Natural killer cell (primary cell): ENCODE data around the gene SNX24. TPM values are rescaled to one million over a fixed set of nuclear protein-coding genes. Genes with fewer than 3 reads are reported as not detected.

ENCODE experiments used
- ATAC-seq, 3 donors: fragments of 150-1000 bp in 2 of 3; fragments of 200-7000 bp in 1 of 3; cut with Tn5 transposase; 1 replicate in 1 of 3; 2 replicates in 2 of 3; pipeline ENCODE4 v1.10.0; 2021; ENCODE audit warnings: mild to moderate bottlenecking in 2 of 3, moderate library complexity in 2 of 3
- DNase-seq, 2 donors: peaks; one replicate each; pipeline versions ENCODE4 v3.0.0 to v3.0.0-alpha.2; 2013 to 2021; ENCODE audit warnings: mixed read lengths in 1 of 2
- H3K27ac ChIP-seq: one replicate; pipeline ENCODE4 v1.5.1; 2013; ENCODE audit warnings: mild to moderate bottlenecking, low read length
- H3K27me3 ChIP-seq: one replicate; pipeline ENCODE4 v1.6.1; 2013; ENCODE audit warnings: low read length; ENCODE audit not compliant: control insufficient read depth, insufficient read depth
- H3K36me3 ChIP-seq: one replicate; pipeline ENCODE4 v1.6.1; 2013; ENCODE audit warnings: low read length; ENCODE audit not compliant: control insufficient read depth, insufficient read depth
- H3K4me1 ChIP-seq: one replicate; pipeline ENCODE4 v1.6.1; 2013; ENCODE audit warnings: low read length; ENCODE audit not compliant: control insufficient read depth, insufficient read depth
- H3K4me3 ChIP-seq: one replicate; pipeline ENCODE4 v1.5.1; 2013; ENCODE audit warnings: low read length
- H3K9me3 ChIP-seq: one replicate; pipeline ENCODE4 v1.6.1; 2013; ENCODE audit warnings: low read length; ENCODE audit not compliant: control insufficient read depth, insufficient read depth
- H3K27ac Mint-ChIP-seq, 2 donors: one replicate each; pipeline ENCODE4 v1.8.0; 2022; ENCODE audit warnings: mild to moderate bottlenecking in 2 of 2, mixed read lengths in 2 of 2, moderate library complexity in 1 of 2
- H3K27me3 Mint-ChIP-seq, 2 donors: one replicate each; pipeline ENCODE4 v1.8.0; 2022; ENCODE audit warnings: low read depth in 2 of 2, mixed read lengths in 2 of 2
- H3K36me3 Mint-ChIP-seq: one replicate; pipeline ENCODE4 v1.8.0; 2022; ENCODE audit warnings: mixed read lengths
- H3K4me1 Mint-ChIP-seq, 2 donors: one replicate each; pipeline ENCODE4 v1.8.0; 2022; ENCODE audit warnings: mixed read lengths in 2 of 2
- H3K4me3 Mint-ChIP-seq: one replicate; pipeline ENCODE4 v1.8.0; 2022; ENCODE audit warnings: mild to moderate bottlenecking, moderate library complexity, mixed read lengths
- H3K9me3 Mint-ChIP-seq, 2 donors: one replicate each; pipeline ENCODE4 v1.8.0; 2022; ENCODE audit warnings: mixed read lengths in 2 of 2
- WGBS: methylation state at CpG from one replicate; pipeline ENCODE4 v1.1.7; 2013; ENCODE audit warnings: missing lambda C conversion rate; ENCODE audit not compliant: insufficient coverage; 5-methylcytosine and 5-hydroxymethylcytosine counted together
- intact Hi-C: fragments of 100-400 bp; cut with micrococcal nuclease; formaldehyde crosslinking; loops from one replicate; pipeline ENCODE4 v1.14.2; 2022
- total RNA-seq, 4 donors: library from RNA; stranded (reverse); fragments of 120-200 nt in 1 of 4; gene quantifications; one replicate each; pipeline versions ENCODE4 v1.2.3 to v1.2.4, GENCODE V29; 2013 to 2022
- TF ChIP-seq, protein P1 (sequence below): fragments of 200-600 bp; IDR thresholded peaks from one replicate; pipeline ENCODE4 v1.8.0; 2022; ENCODE audit warnings: antibody characterized with exemption

SNX24 gene
- total RNA-seq, 3 donors from 2014 or later (not counting 1 experiment from before 2014, with no cell fraction given): 3.6 to 5.2 (median 3.7) TPM

DNA sequence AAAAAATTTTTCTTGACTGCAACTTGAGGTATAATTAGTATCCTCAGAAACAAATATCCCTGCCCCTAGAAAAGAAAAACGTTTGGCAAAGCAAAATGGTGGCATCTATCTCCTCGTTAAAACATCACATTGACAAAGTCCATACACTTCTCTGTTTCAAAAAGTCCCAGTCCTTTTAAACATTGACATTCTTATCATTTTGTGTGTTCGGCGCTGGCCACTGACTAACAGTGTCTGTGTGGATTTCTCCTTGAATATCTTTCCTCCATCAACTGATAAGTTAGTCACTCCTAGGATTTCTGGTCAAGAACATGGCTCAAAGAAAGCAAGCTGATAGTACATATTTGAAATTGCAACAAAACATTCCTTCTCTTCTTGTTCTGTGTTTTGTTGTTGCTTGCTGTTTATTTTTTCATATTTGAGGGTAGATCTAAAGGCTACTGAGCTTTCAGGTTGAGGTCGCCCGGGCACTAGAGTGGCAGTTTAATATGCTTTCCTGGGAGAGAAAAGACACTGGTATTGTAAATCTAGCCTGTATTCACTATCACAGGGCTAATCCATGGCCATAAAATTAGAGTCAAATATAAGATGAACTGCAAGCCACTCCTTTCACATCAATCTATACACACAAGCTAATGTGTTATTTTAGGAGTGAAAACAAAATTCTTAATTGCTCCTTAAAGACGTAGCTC is 199.7 kb downstream of the SNX24 start:
- H3K4me1 ChIP-seq: no peaks in the 10 kb centered on the region
- H3K9me3 Mint-ChIP-seq: peaks cover 0 to 2% of the 10 kb centered on the region in 2 donors
- H3K27ac ChIP-seq: no peak overlapping the region
- peaks cover 17 to 19% of the 10 kb centered on the region in 2 donors for H3K27me3 Mint-ChIP-seq
- no peak for DNase-seq
- H3K27me3 ChIP-seq: no peaks in the 10 kb centered on the region
- H3K9me3 ChIP-seq: no peaks in the 10 kb centered on the region
- TF ChIP-seq, protein P1, sequence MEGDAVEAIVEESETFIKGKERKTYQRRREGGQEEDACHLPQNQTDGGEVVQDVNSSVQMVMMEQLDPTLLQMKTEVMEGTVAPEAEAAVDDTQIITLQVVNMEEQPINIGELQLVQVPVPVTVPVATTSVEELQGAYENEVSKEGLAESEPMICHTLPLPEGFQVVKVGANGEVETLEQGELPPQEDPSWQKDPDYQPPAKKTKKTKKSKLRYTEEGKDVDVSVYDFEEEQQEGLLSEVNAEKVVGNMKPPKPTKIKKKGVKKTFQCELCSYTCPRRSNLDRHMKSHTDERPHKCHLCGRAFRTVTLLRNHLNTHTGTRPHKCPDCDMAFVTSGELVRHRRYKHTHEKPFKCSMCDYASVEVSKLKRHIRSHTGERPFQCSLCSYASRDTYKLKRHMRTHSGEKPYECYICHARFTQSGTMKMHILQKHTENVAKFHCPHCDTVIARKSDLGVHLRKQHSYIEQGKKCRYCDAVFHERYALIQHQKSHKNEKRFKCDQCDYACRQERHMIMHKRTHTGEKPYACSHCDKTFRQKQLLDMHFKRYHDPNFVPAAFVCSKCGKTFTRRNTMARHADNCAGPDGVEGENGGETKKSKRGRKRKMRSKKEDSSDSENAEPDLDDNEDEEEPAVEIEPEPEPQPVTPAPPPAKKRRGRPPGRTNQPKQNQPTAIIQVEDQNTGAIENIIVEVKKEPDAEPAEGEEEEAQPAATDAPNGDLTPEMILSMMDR: no peak
- H3K27ac Mint-ChIP-seq: no peak overlapping the region
- 87% methylated on average over 6 of the region's 7 CpGs for WGBS
- no peak for ATAC-seq
- no peak overlapping the region for H3K4me3 ChIP-seq
- no peaks in the 10 kb centered on the region for H3K4me1 Mint-ChIP-seq
- no peak overlapping the region for H3K4me3 Mint-ChIP-seq
- intact Hi-C loops: no loop called here
- H3K36me3 ChIP-seq: no peaks in the 10 kb centered on the region
- no peaks in the 10 kb centered on the region for H3K36me3 Mint-ChIP-seq

DNA sequence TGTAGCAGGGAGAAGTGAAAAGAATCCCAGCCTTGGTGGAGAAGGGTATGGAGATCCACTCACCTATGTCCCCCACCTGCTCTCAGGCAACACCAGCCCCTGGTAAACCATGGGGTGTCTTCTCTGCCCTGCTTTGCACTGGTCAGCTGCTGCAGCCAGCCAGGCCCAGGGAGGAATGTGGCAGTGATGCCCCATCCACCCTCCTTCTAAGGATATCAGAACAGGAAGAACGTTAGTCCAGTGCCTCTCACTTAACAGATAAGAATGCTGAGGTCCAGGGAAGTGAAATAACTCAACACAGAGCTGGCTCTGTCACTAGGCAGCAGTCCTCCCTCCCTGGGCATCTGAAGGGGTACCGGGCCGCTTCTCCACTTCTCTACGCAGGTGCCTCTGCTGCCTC is 200.8 kb downstream of the SNX24 start:
- ATAC-seq (no peak), DNase-seq (no peak)
- intact Hi-C loops: no loop called here
- 71% methylated on average over 4 of the region's 4 CpGs for WGBS
- Histone ChIP-seq H3K4me3 (no peak overlapping the region), H3K27ac (no peak overlapping the region), H3K27me3 (no peaks in the 10 kb centered on the region), H3K9me3 (no peaks in the 10 kb centered on the region), H3K36me3 (no peaks in the 10 kb centered on the region), H3K4me1 (no peaks in the 10 kb centered on the region)
- TF ChIP-seq, protein P1: no peak
- Mint-ChIP-seq H3K27ac (no peak overlapping the region), H3K4me3 (no peak overlapping the region), H3K9me3 (peaks cover 2 to 3% of the 10 kb centered on the region in 2 donors), H3K4me1 (no peaks in the 10 kb centered on the region), H3K36me3 (no peaks in the 10 kb centered on the region), H3K27me3 (peaks cover 15 to 19% of the 10 kb centered on the region in 2 donors)

DNA sequence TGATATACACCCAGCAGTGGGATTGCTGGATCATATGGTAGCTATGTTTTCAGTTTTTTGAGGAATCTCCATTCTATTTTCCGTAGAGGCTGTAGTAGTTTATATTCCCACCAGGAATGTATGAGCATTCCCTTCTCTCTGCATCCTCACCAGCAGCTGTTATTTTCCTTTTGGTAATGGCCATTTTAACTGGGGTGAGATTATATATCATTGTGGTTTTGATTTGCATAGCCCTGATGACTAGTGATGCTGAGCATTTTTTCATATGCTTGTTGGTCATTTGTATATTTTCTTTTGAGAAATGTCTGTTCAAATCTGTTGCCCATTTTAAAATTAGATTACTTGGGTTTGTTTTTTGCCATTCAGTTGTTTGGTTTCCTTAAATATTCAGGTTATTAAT is 202.3 kb downstream of the SNX24 start:
- Mint-ChIP-seq H3K36me3 (no peaks in the 10 kb centered on the region), H3K27ac (no peak overlapping the region), H3K27me3 (peaks cover 11 to 19% of the 10 kb centered on the region in 2 donors), H3K4me3 (no peak overlapping the region), H3K9me3 (peaks cover 8 to 9% of the 10 kb centered on the region in 2 donors), H3K4me1 (no peaks in the 10 kb centered on the region)
- intact Hi-C loops: no loop called here
- WGBS: no CpG with 5 or more reads among the region's 1 CpG
- ATAC-seq (no peak), DNase-seq (no peak)
- H3K36me3 ChIP-seq: no peaks in the 10 kb centered on the region
- no peaks in the 10 kb centered on the region for H3K4me1 ChIP-seq
- no peaks in the 10 kb centered on the region for H3K27me3 ChIP-seq
- no peak overlapping the region for H3K27ac ChIP-seq
- TF ChIP-seq, protein P1: no peak
- H3K9me3 ChIP-seq: no peaks in the 10 kb centered on the region
- no peak overlapping the region for H3K4me3 ChIP-seq

DNA sequence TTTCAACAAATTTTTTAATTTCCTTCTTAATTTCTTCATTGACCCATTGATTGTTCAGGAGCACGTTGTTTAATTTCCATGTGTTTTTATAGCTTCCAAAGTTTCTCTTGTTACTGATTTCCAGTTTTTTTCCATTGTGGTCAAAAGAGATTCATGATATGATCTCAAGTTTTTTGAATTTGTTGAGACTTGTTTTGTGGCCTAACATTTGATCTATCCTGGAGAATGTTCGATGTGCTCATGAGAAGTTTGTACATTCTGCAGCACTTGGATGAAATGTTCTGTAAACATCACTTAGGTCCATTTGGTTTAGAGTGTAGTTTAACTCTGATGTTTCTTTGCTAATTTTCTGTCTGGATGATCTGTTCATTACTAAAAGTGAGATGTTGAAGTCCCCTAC is 205.8 kb downstream of the SNX24 start:
- Mint-ChIP-seq H3K36me3 (no peaks in the 10 kb centered on the region), H3K4me3 (no peak overlapping the region), H3K4me1 (no peaks in the 10 kb centered on the region), H3K9me3 (peaks cover 7 to 8% of the 10 kb centered on the region in 2 donors), H3K27ac (no peak overlapping the region), H3K27me3 (peaks cover 0 to 2% of the 10 kb centered on the region in 2 donors)
- intact Hi-C loops: no loop called here
- ATAC-seq (no peak), DNase-seq (no peak)
- no peak overlapping the region for H3K27ac ChIP-seq
- no peaks in the 10 kb centered on the region for H3K27me3 ChIP-seq
- no peaks in the 10 kb centered on the region for H3K4me1 ChIP-seq
- H3K4me3 ChIP-seq: no peak overlapping the region
- H3K9me3 ChIP-seq: no peaks in the 10 kb centered on the region
- TF ChIP-seq, protein P1: no peak
- WGBS: 72% methylated on average over 2 of the region's 2 CpGs
- H3K36me3 ChIP-seq: no peaks in the 10 kb centered on the region
